GM19043 (cell line): ENCODE results near the gene SLC2A6.

ENCODE experiments used
- ATAC-seq: cut with Tn5 transposase; IDR thresholded peaks from one replicate; pipeline ENCODE4 v1.9.1; 2021; ENCODE audit warnings: low read depth; ENCODE audit not compliant: unreplicated experiment

Gene SLC2A6

GRCh38 chr9:133441571-133441970, 37.3 kb downstream of the SLC2A6 start:
- ATAC-seq: no peak

- no peak for ATAC-seq
Measured at GRCh38 chr9:133440874-133441273, 38.0 kb downstream of the SLC2A6 start.

GRCh38 chr9:133439337-133439736, 39.6 kb downstream of the SLC2A6 start:
- ATAC-seq: no peak

GRCh38 chr9:133437753-133438531, 41.0 kb downstream of the SLC2A6 start:
- no peak for ATAC-seq

- no peak for ATAC-seq
Measured at GRCh38 chr9:133436681-133437080, 42.2 kb downstream of the SLC2A6 start.

- no peak for ATAC-seq
Measured at GRCh38 chr9:133433351-133433843, 45.5 kb downstream of the SLC2A6 start.

DNA sequence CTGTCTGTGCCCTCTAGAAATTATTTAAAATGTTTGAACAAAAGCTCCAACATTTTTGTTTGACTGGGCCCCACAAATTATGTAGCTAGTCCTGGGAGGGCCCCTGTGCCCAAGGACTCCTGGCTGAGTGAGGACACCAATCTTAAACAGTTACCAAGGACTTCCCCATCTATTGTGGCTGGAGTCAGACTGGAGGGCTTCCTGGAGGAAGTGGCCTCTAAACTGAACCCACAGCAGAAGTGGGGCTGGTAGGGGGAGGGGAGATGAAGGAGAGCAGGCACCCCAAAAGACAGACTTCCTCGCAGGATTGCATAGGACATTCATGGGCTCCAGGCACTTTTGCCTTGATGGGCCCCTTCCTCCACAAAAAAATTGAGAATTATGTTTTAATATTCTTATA, 48.7 kb downstream of the SLC2A6 start:
- ATAC-seq: no peak

- ATAC-seq: no peak
Measured at GRCh38 chr9:133429641-133430161, 49.2 kb downstream of the SLC2A6 start.

- no peak for ATAC-seq
Measured at GRCh38 chr9:133429214-133429613, 49.7 kb downstream of the SLC2A6 start.

GRCh38 chr9:133428617-133429101, 50.2 kb downstream of the SLC2A6 start:
- no peak for ATAC-seq

- ATAC-seq: no peak
Measured at GRCh38 chr9:133427658-133428348, 51.1 kb downstream of the SLC2A6 start.

GRCh38 chr9:133426011-133426410, 52.9 kb downstream of the SLC2A6 start:
- no peak for ATAC-seq

DNA sequence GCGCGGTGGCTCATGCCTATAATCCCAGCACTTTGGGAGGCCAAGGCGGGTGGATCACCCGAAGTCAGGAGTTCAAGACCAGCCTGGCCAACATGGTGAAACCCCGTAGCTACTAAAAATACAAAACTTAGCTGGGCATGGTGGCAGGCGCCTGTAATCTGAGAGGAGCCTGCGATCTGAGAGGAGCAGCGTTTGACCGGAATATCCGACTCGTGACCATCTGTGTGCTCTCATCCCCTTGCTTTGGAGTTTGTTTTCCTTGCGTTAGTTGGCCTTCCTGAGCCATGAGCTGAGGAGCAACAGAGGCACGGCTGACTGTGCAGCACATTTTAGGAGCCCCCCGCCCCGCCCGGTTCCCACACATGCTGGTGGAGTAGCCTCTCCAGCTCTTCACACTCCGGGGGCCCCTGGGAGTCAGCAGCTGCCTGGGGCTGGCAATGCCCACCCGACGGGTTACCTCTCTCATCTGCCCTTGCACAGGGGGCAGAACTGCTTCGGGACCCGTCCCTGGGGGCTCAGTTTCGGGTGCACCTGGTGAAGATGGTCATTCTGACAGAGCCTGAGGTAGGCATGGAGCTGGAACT, 53.8 kb downstream of the SLC2A6 start:
- no peak for ATAC-seq

GRCh38 chr9:133424187-133424586, 54.7 kb downstream of the SLC2A6 start:
- ATAC-seq: no peak

DNA sequence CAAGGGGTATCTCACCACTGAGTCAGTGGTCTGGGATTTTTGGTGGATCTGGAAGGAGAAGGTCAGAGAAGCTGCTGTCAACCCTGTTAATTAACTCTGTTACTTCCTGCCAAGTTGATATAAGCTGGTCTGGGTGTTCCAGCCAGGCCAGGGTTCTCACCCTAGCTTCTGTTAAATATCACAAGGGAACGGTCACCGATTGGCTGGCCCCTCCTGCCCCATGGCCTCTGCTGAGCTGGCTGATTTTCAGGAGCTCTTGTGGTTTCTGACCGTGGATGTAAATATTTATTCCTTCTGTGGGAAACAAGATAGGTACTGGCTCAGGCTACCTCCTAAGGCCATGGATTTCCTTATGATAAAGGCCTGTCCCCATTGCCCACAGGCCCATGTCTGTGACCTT, 55.7 kb downstream of the SLC2A6 start:
- no peak for ATAC-seq

- no peak for ATAC-seq
Measured at GRCh38 chr9:133421615-133422542, 57.0 kb downstream of the SLC2A6 start, which contains the start of gene ADAMTS13. TSS of gene ADAMTS13 (plus strand) at chr9:133422367. CDS start at chr9:133422444, 77 bp downstream.
